22Rv1 (cell line): ENCODE results near the gene TES.

Experiments used
- ZFX ChIP-seq: fragments of 450-650 bp; IDR thresholded peaks from 2 replicates; pipeline ENCODE4 v1.6.1; 2017; ENCODE audit warnings: antibody characterized with exemption, borderline replicate concordance
- TF ChIP-seq, protein P1 (sequence below): fragments of 450-650 bp; IDR thresholded peaks from 2 replicates; pipeline ENCODE4 v1.5.1; 2017; ENCODE audit warnings: mild to moderate bottlenecking

DNA sequence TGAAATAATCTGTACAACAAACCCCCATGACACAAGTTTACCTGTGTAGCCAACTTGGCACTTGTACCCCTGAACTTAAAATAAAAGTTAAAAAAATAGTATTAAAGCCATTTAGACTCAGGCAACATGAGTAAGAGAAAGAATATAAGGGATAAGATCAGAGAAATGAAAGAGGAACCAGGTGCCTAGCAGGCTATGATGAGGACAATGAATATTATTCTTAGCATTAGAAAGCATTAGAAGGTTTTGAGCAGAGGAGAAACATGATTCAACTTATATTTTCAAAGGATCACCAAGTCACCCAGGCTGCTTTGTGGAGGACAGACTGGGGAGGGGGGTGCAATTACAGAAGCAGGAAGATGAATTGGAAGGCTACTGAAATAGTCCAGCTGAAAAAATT is 48.1 kb upstream of the TES start:
- TF ChIP-seq, protein P1, sequence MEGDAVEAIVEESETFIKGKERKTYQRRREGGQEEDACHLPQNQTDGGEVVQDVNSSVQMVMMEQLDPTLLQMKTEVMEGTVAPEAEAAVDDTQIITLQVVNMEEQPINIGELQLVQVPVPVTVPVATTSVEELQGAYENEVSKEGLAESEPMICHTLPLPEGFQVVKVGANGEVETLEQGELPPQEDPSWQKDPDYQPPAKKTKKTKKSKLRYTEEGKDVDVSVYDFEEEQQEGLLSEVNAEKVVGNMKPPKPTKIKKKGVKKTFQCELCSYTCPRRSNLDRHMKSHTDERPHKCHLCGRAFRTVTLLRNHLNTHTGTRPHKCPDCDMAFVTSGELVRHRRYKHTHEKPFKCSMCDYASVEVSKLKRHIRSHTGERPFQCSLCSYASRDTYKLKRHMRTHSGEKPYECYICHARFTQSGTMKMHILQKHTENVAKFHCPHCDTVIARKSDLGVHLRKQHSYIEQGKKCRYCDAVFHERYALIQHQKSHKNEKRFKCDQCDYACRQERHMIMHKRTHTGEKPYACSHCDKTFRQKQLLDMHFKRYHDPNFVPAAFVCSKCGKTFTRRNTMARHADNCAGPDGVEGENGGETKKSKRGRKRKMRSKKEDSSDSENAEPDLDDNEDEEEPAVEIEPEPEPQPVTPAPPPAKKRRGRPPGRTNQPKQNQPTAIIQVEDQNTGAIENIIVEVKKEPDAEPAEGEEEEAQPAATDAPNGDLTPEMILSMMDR = no peak
- no peak for TF ChIP-seq ZFX
